Endothelial cell of umbilical vein (primary cell): ENCODE measurements around the gene ZMAT5. TPM values are rescaled to one million over a fixed set of nuclear protein-coding genes. Genes with fewer than 3 reads are reported as not detected.

Experiments used
- BruUV-seq: library from RNA; stranded (reverse); fragments of 400-500 nt; replicated peaks from 2 replicates; lab custom pipeline; 2021; lab: Mats Ljungman, UMichigan
- CTCF ChIA-PET: fragments of 300-600, 350-600 bp; sonication (Branson Sonifier 250); formaldehyde crosslinking; loops from one replicate; lab custom pipeline; 2021; ENCODE audit warnings: antibody characterized with exemption, inconsistent platforms; lab: Charles Lee
- POLR2A ChIA-PET: fragments of 300-600, 350-600 bp; sonication (Branson Sonifier 250); formaldehyde crosslinking; loops from one replicate; lab custom pipeline; 2021; ENCODE audit warnings: antibody characterized with exemption, inconsistent platforms; lab: Charles Lee
- DNase-seq: peaks from one replicate; pipeline ENCODE4 v3.0.0-alpha.2; 2011; ENCODE audit warnings: low read depth, low spot score
- FAIRE-seq: peaks from 2 replicates; lab custom pipeline; 2011; peaks lifted over from hg19 to GRCh38; lab: Jason Lieb, UNC
- H2AFZ ChIP-seq: 2 replicates; pipeline ENCODE4 v1.6.0; 2012; ENCODE audit warnings: low read depth, low read length, control low read depth, inconsistent platforms
- H3K27ac ChIP-seq: 2 replicates; pipeline ENCODE4 v1.5.1; 2011; ENCODE audit warnings: low read depth, mild to moderate bottlenecking, control low read depth, low read length, moderate library complexity; ENCODE audit not compliant: insufficient read depth
- H3K27me3 ChIP-seq, 2 experiments: 2 replicates each; pipeline versions ENCODE4 v1.6.0 to v1.6.1; 2011; ENCODE audit warnings: low read length in 2 of 2, mixed read lengths in 1 of 2; ENCODE audit not compliant: control insufficient read depth in 2 of 2, insufficient read depth in 2 of 2
- H3K36me3 ChIP-seq, 2 experiments: 2 replicates in 1 of 2; 3 replicates in 1 of 2; pipeline ENCODE4 v1.5.1; 2011; ENCODE audit warnings: low read length in 2 of 2, mild to moderate bottlenecking in 1 of 2, moderate library complexity in 1 of 2; ENCODE audit not compliant: control insufficient read depth in 2 of 2, insufficient read depth in 2 of 2; ENCODE audit errors: extremely low read depth in 1 of 2
- H3K4me1 ChIP-seq: 3 replicates; pipeline ENCODE4 v1.5.1; 2011; ENCODE audit warnings: mild to moderate bottlenecking, low read length; ENCODE audit not compliant: control insufficient read depth, insufficient read depth; ENCODE audit errors: extremely low read depth
- H3K4me2 ChIP-seq: 2 replicates; pipeline ENCODE4 v1.6.1; 2011; ENCODE audit warnings: low read length, control low read depth, mixed read lengths; ENCODE audit not compliant: insufficient read depth
- H3K4me3 ChIP-seq, 3 experiments: fragments of 200-600 bp in 1 of 3; sonication (generic), shearing (Covaris generic) in 1 of 3; replicated peaks in 1 of 3; 2 replicates each; pipeline ENCODE4 v1.5.1; 2011 to 2016; ENCODE audit warnings: control low read depth in 3 of 3, low read length in 3 of 3, mild to moderate bottlenecking in 2 of 3, inconsistent platforms in 1 of 3, low read depth in 1 of 3, moderate library complexity in 1 of 3; ENCODE audit not compliant: insufficient read depth in 1 of 3
- H3K79me2 ChIP-seq: 2 replicates; pipeline ENCODE4 v1.6.0; 2012; ENCODE audit warnings: low read length, inconsistent platforms; ENCODE audit not compliant: control insufficient read depth, insufficient read depth
- H3K9ac ChIP-seq: replicated peaks from 2 replicates; pipeline ENCODE3; 2011; ENCODE audit warnings: low read length, control low read depth; ENCODE audit not compliant: insufficient read depth; ENCODE audit errors: extremely low read depth
- H3K9me1 ChIP-seq: replicated peaks from 3 replicates; pipeline ENCODE4 v1.6.0; 2011; ENCODE audit warnings: mild to moderate bottlenecking, low read length; ENCODE audit not compliant: control insufficient read depth, insufficient read depth; ENCODE audit errors: extremely low read depth
- H3K9me3 ChIP-seq: replicated peaks from 2 replicates; pipeline ENCODE4 v1.5.1; 2012; ENCODE audit warnings: low read length, inconsistent platforms; ENCODE audit not compliant: control insufficient read depth, insufficient read depth
- H4K20me1 ChIP-seq: replicated peaks from 2 replicates; pipeline ENCODE3; 2011; ENCODE audit warnings: mild to moderate bottlenecking, low read length; ENCODE audit not compliant: control insufficient read depth, insufficient read depth; ENCODE audit errors: extremely low read depth
- EZH2 ChIP-seq: IDR thresholded peaks from 2 replicates; pipeline ENCODE4 v1.6.1; 2012; ENCODE audit warnings: borderline replicate concordance, low read depth, mild to moderate bottlenecking, moderate library complexity, low read length, inconsistent platforms; ENCODE audit not compliant: severe bottlenecking
- FOS ChIP-seq: IDR thresholded peaks from 2 replicates; pipeline ENCODE4 v1.6.1; 2011; ENCODE audit warnings: mild to moderate bottlenecking, low read length, moderate library complexity, borderline replicate concordance; ENCODE audit not compliant: insufficient read depth
- GATA2 ChIP-seq: IDR thresholded peaks from 2 replicates; pipeline ENCODE4 v1.7.0; 2011; ENCODE audit warnings: low read depth, mild to moderate bottlenecking, moderate library complexity, mixed read lengths, low read length; ENCODE audit not compliant: insufficient read length, insufficient read depth
- JUN ChIP-seq: IDR thresholded peaks from 2 replicates; pipeline ENCODE4 v1.6.1; 2011; ENCODE audit warnings: borderline replicate concordance, low read depth; ENCODE audit not compliant: insufficient read length, insufficient read depth
- MAX ChIP-seq: IDR thresholded peaks from 2 replicates; pipeline ENCODE4 v1.6.1; 2011; ENCODE audit not compliant: insufficient read depth, insufficient read length
- MYC ChIP-seq: IDR thresholded peaks from one replicate; pipeline ENCODE4 v1.6.1; 2011; ENCODE audit warnings: mild to moderate bottlenecking, low read depth, low read length
- POLR2A ChIP-seq: IDR thresholded peaks from 2 replicates; pipeline ENCODE4 v1.6.1; 2012; ENCODE audit warnings: low read depth, mild to moderate bottlenecking, control low read depth, low read length
- POLR2AphosphoS5 ChIP-seq: IDR thresholded peaks from 2 replicates; pipeline ENCODE4 v1.6.1; 2012; ENCODE audit warnings: low read depth, mild to moderate bottlenecking, control low read depth, low read length, moderate library complexity; ENCODE audit not compliant: insufficient read depth
- dilution Hi-C: fragments of 300-500 bp; cut with MboI; formaldehyde crosslinking; loops from one replicate; pipeline ENCODE4 v1.15.0; 2019; ENCODE audit warnings: low sequenced_read_pairs; ENCODE audit not compliant: extremely low pct_ligation_motif_present
- intact Hi-C: fragments of 100-400 bp; cut with micrococcal nuclease; formaldehyde crosslinking; loops from one replicate; pipeline ENCODE4 v1.10.0; 2022
- polyA plus RNA-seq, 4 experiments: library from polyadenylated mRNA; depleted of rRNA in 3 of 4; stranded (reverse) in 3 of 4; unstranded in 1 of 4; fragments of >200 nt; gene quantifications; 2 replicates each; pipeline versions ENCODE4 v1.2.1 to v1.2.3, GENCODE V29; 2011 to 2012; ENCODE audit warnings: missing spikeins in 1 of 4
- total RNA-seq: library from RNA; stranded (reverse); gene quantifications from 2 replicates; pipeline ENCODE4 v1.2.3, GENCODE V29; 2021

ZMAT5 gene
- total and polyA plus RNA-seq, 2 donors (not counting 3 experiments of a cell fraction or from before 2014, with no cell fraction given): 24.9 to 43.6 TPM

GRCh38 chr22:29799217-29799680 lies 32.4 kb upstream of the ZMAT5 start:
- peak overlapping the region; percentile 50 for H3K27ac ChIP-seq
- H2AFZ ChIP-seq: peak overlapping the region; percentile 25
- ChIA-PET POLR2A (no interaction called here), CTCF (interaction anchor here (0.6 to 2.0 kb wide), 7 partner anchors 12 to 289 kb away, joined by 3 to 16 read pairs (median 5); no protein-coding TSS in a partner anchor)
- BruUV-seq: no TSS peak
- peak; percentile 88 for DNase-seq
- intact Hi-C loops (loop anchor here (10.0 kb wide), 1 partner anchor 286 kb away; the partner anchor contains the start of gene HORMAD2), dilution Hi-C loops (no loop called here)
- peak overlapping the region; percentile 27 for H3K9ac ChIP-seq
- no peaks in the 10 kb centered on the region for H3K79me2 ChIP-seq
- FAIRE-seq: peak; percentile 98
- peaks cover 0 to 31% of the 10 kb centered on the region in 2 experiments for H3K36me3 ChIP-seq
- peak; percentile 41 for TF ChIP-seq JUN
- TF ChIP-seq POLR2A: no peak
- no peak for TF ChIP-seq MAX
- TF ChIP-seq GATA2: peak; percentile 96
- no peak for TF ChIP-seq MYC
- TF ChIP-seq EZH2: no peak
- no peak for TF ChIP-seq FOS
- TF ChIP-seq POLR2AphosphoS5: peak; percentile 71
- no peak overlapping the region for H3K4me2 ChIP-seq
- no peaks in the 10 kb centered on the region for H3K9me1 ChIP-seq
- H3K27me3 ChIP-seq: no peaks in the 10 kb centered on the region
- H4K20me1 ChIP-seq: no peaks in the 10 kb centered on the region
- peaks cover 14% of the 10 kb centered on the region for H3K4me1 ChIP-seq
- no peaks in the 10 kb centered on the region for H3K9me3 ChIP-seq
- no peak overlapping the region for H3K4me3 ChIP-seq
